Measurements from ENCODE around the gene SLC29A3.

- no peak for TF ChIP-seq CTCF (conservative IDR thresholded peaks at IDR 0.05; ENCODE audit: low read depth, low read length)
- no peak for TF ChIP-seq EZH2 (IDR thresholded peaks at IDR 0.05; ENCODE audit: low read length, unreplicated experiment)
Measured at GRCh38 chr10:71288461-71288860, 30.6 kb upstream of the SLC29A3 start.
